PC-9 (cell line): ENCODE data around the gene DRAP1.
"Not testable (repeated sequence)": the region's sequence is repeated elsewhere in the genome, so short reads cannot be mapped to it uniquely, and the experiment has no call there.

Experiments used
- EZH2 ChIP-seq: fragments of 200-600 bp; sonication (generic); IDR thresholded peaks from 2 replicates; pipeline ENCODE4 v1.8.0; 2017; ENCODE audit warnings: antibody characterized with exemption, low read depth
- TF ChIP-seq, protein P1 (sequence below): fragments of 200-600 bp; sonication (generic); conservative IDR thresholded peaks from 2 replicates; pipeline ENCODE4 v1.6.1; 2017; ENCODE audit warnings: mixed run types, antibody characterized with exemption, mild to moderate bottlenecking, moderate library complexity

DNA sequence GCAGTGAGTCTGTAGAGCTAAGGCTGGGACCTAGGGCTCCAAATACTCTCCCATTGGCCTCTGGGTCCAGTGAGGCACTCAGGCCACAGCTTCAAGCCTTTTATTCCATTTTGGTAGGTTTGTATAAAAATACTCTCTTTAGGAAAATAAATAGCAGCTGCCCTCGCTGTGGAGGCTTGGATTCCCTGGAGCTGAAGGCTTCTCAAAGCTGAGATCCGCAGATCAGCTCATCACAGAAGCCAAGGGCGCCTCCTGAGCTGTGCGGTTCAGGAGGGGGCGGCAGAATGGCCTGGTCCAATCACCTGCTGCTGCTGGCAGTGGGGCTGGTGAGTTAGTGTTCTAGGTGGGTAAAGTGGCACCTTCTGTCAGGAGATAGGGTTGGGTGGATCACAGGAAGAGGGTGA, 27.1 kb upstream of the DRAP1 start:
- not testable (repeated sequence) for TF ChIP-seq EZH2
- TF ChIP-seq, protein P1, sequence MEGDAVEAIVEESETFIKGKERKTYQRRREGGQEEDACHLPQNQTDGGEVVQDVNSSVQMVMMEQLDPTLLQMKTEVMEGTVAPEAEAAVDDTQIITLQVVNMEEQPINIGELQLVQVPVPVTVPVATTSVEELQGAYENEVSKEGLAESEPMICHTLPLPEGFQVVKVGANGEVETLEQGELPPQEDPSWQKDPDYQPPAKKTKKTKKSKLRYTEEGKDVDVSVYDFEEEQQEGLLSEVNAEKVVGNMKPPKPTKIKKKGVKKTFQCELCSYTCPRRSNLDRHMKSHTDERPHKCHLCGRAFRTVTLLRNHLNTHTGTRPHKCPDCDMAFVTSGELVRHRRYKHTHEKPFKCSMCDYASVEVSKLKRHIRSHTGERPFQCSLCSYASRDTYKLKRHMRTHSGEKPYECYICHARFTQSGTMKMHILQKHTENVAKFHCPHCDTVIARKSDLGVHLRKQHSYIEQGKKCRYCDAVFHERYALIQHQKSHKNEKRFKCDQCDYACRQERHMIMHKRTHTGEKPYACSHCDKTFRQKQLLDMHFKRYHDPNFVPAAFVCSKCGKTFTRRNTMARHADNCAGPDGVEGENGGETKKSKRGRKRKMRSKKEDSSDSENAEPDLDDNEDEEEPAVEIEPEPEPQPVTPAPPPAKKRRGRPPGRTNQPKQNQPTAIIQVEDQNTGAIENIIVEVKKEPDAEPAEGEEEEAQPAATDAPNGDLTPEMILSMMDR: not testable (repeated sequence)
